Heart left ventricle (tissue), 16 donors: Measurements from ENCODE around the gene GCLC. TPM values are rescaled to one million over a fixed set of nuclear protein-coding genes. Genes with fewer than 3 reads are reported as not detected.

Experiments used
- ATAC-seq, 4 donors: fragments of 200-7000 bp; cut with Tn5 transposase; one replicate each; pipeline ENCODE4 v1.9.1; 2020 to 2022; ENCODE audit warnings: moderate library complexity in 4 of 4, mild to moderate bottlenecking in 3 of 4, moderate number of reproducible peaks in 1 of 4
- DNase-seq, 5 donors: peaks; one replicate each; pipeline ENCODE4 v3.0.0-alpha.2; 2020
- H3K27ac ChIP-seq, 12 donors: fragments of 200-600 bp; sonication (generic) in 4 of 12; one replicate each; pipeline versions ENCODE4 v1.5.0 to v1.8.0; 2016 to 2022; ENCODE audit warnings: mild to moderate bottlenecking in 2 of 12
- H3K27me3 ChIP-seq, 9 donors: fragments of 200-600 bp; sonication (generic) in 2 of 9; one replicate each; pipeline versions ENCODE4 v1.5.1 to v1.8.0; 2016 to 2022; ENCODE audit warnings: mild to moderate bottlenecking in 3 of 9
- H3K36me3 ChIP-seq, 9 donors: fragments of 200-600 bp; sonication (generic) in 2 of 9; one replicate each; pipeline versions ENCODE4 v1.5.0 to v1.8.0; 2018 to 2022; ENCODE audit warnings: mild to moderate bottlenecking in 2 of 9
- H3K4me1 ChIP-seq, 12 donors: fragments of 200-600 bp; sonication (generic) in 4 of 12; one replicate each; pipeline versions ENCODE4 v1.5.0 to v1.8.0; 2016 to 2022; ENCODE audit warnings: mild to moderate bottlenecking in 3 of 12
- H3K4me3 ChIP-seq, 12 donors: fragments of 200-600 bp; sonication (generic) in 4 of 12; one replicate each; pipeline versions ENCODE4 v1.5.0 to v1.8.0; 2017 to 2022; ENCODE audit warnings: mild to moderate bottlenecking in 9 of 12, moderate library complexity in 4 of 12
- H3K9me3 ChIP-seq, 12 donors: fragments of 200-600 bp; sonication (generic) in 4 of 12; one replicate each; pipeline versions ENCODE4 v1.5.0 to v1.8.0; 2016 to 2022; ENCODE audit warnings: mild to moderate bottlenecking in 1 of 12
- CTCF ChIP-seq, 12 donors: fragments of 200-600 bp; sonication (generic) in 4 of 12; IDR thresholded peaks; one replicate each; pipeline versions ENCODE4 v1.5.0 to v1.8.0; 2018 to 2022; ENCODE audit warnings: antibody characterized with exemption in 12 of 12, mild to moderate bottlenecking in 5 of 12
- POLR2A ChIP-seq, 2 donors: fragments of 450-650 bp; IDR thresholded peaks; one replicate each; pipeline ENCODE4 v1.6.1; 2017; ENCODE audit warnings: antibody characterized with exemption in 2 of 2, mild to moderate bottlenecking in 2 of 2, moderate library complexity in 2 of 2
- WGBS, 4 donors: extraction: QIAGEN DNeasy Blood & Tissue Kit in 2 of 4; methylation state at CpG; one replicate each; pipeline versions ENCODE4 v1.1.5 to v1.1.7; 2013 to 2018; 5-methylcytosine and 5-hydroxymethylcytosine counted together
- intact Hi-C, 10 donors: fragments of 100-400 bp; cut with DNase I; formaldehyde crosslinking; loops; one replicate each; pipeline versions ENCODE4 v1.11.1 to v1.14.2; 2022
- polyA plus RNA-seq, 2 donors: library from polyadenylated mRNA; stranded (reverse); fragments of 200-250 nt; gene quantifications; one replicate each; pipeline ENCODE4 v1.2.3, GENCODE V29; 2013
- total RNA-seq, 9 donors: library from RNA; depleted of rRNA in 2 of 9; stranded (reverse); fragments of >200 nt in 2 of 9; fragmentation: NEBNext Ultra II Directional in 3 of 9; extraction: Animal tissue kit (Norgen Biotek cat#: 25700) in 3 of 9; gene quantifications; one replicate each; pipeline versions ENCODE4 v1.1.0 to v1.2.4, GENCODE V29; 2016 to 2023
- donor health status: ischemic (EF 13 %, LVEDD 7.1; RV severe dilation, severe dysfunction).
- donor health status: healthy with polysubstance abuse.
- donor health status: DM: no; HTN: yes; CAD: no.
- donor health status: DM: no; HTN: no; CAD: no.
- donor health status: ischemic (EF 25% LVEDD 6.9; RV normal size, moderate dysfunction).
- donor health status: ischemic (EF 25% LVEDD 5.7; RV mildly dilated, moderate dysfunction).
- donor health status: healthy.
- donor health status: DM: yes; HTN: yes; CAD: no.
- donor health status: ischemic (EF 35%, LVEDD 5.7; RV mildly dilated, moderate dysfunction).
- donor health status: nonischemic (EF 11% LVEDD 7.7; RV severe dilation, severe dysfunction).
- donor health status: DM: yes; HTN: yes; CAD: no.
- donor health status: PGD.
- donor health status: ischemic (EF 29% LVEDD 5.4; RV normal size, mild dysfunction).
- donor health status: nonischemic (EF 23%, LVEDD 6.1; RV moderate dilation, normal function).

Gene GCLC
- total and polyA plus RNA-seq, 11 donors, result 8.1 to 42.9 (median 29.3) TPM

- Histone ChIP-seq H3K9me3 (no peaks in the 10 kb centered on the region), H3K27ac (peak overlapping the region in 1 of 12 donors; percentile 5), H3K4me3 (no peak overlapping the region), H3K27me3 (no peaks in the 10 kb centered on the region), H3K36me3 (peaks cover 0 to 4% (median 0%) of the 10 kb centered on the region in 9 donors), H3K4me1 (peaks cover 0 to 75% (median 43%) of the 10 kb centered on the region in 12 donors)
- ATAC-seq (no peak), DNase-seq (no peak)
- intact Hi-C loops, result no loop called here
- 65 to 87% (median 85%) methylated on average over 1 of the region's 1 CpG for WGBS, 4 donors
- TF ChIP-seq POLR2A (IDR thresholded peaks at IDR 0.05), result no peak
- TF ChIP-seq CTCF (IDR thresholded peaks at IDR 0.05), result no peak
These were observed 18.9 kb downstream of the GCLC start for GRCh38 chr6:53526000-53526399.

DNA sequence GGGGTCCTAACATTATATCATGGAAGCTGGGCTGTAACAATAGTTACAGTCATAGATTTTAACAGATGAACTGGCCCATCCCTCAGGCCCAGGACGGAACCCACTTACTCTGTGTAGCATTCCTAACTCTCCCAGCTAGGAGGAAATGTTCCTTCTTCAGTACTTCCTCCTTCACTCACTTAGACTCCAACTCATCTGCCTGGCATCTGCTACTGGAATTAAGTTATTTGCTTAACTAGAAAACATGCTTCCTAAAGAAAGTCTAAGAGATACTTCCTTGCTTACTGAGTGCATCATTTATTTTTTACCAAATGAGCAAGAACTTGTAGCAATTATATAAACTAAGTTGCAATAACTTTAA, 20.5 kb downstream of the GCLC start:
- intact Hi-C loops, result loop anchor here in 1 of 10 donors (5.0 kb wide), 1 partner anchor 138 kb away; no protein-coding TSS in a partner anchor
- DNase-seq (no peak), ATAC-seq (no peak)
- WGBS, 4 donors, result 21 to 36% (median 23%) methylated on average over 1 of the region's 1 CpG
- Histone ChIP-seq H3K27ac (peak overlapping the region in 3 of 12 donors; percentile 9 to 41 (median 19)), H3K36me3 (peaks cover 0 to 20% (median 11%) of the 10 kb centered on the region in 9 donors), H3K27me3 (no peaks in the 10 kb centered on the region), H3K4me1 (peaks cover 0 to 71% (median 29%) of the 10 kb centered on the region in 12 donors), H3K9me3 (no peaks in the 10 kb centered on the region), H3K4me3 (no peak overlapping the region)
- TF ChIP-seq CTCF (IDR thresholded peaks at IDR 0.05) (no peak), POLR2A (IDR thresholded peaks at IDR 0.05) (no peak)

GRCh38 chr6:53523511-53524454, 21.1 kb downstream of the GCLC start:
- TF ChIP-seq POLR2A (IDR thresholded peaks at IDR 0.05) (no peak), CTCF (IDR thresholded peaks at IDR 0.05) (no peak)
- 43 to 61% (median 48%) methylated on average over 8 of the region's 8 CpGs for WGBS, 4 donors
- peaks cover 0 to 65% (median 29%) of the 10 kb centered on the region in 12 donors for H3K4me1 ChIP-seq
- DNase-seq, result no peak
- ATAC-seq, result no peak
- peaks cover 0 to 20% (median 11%) of the 10 kb centered on the region in 9 donors for H3K36me3 ChIP-seq
- H3K4me3 ChIP-seq, result no peak overlapping the region
- intact Hi-C loops, result loop anchor here in 1 of 10 donors (5.0 kb wide), 1 partner anchor 139 kb away; no protein-coding TSS in a partner anchor
- H3K27me3 ChIP-seq, result no peaks in the 10 kb centered on the region
- H3K9me3 ChIP-seq, result no peaks in the 10 kb centered on the region
- peak overlapping the region in 6 of 12 donors; percentile 5 to 41 (median 13) for H3K27ac ChIP-seq

DNA sequence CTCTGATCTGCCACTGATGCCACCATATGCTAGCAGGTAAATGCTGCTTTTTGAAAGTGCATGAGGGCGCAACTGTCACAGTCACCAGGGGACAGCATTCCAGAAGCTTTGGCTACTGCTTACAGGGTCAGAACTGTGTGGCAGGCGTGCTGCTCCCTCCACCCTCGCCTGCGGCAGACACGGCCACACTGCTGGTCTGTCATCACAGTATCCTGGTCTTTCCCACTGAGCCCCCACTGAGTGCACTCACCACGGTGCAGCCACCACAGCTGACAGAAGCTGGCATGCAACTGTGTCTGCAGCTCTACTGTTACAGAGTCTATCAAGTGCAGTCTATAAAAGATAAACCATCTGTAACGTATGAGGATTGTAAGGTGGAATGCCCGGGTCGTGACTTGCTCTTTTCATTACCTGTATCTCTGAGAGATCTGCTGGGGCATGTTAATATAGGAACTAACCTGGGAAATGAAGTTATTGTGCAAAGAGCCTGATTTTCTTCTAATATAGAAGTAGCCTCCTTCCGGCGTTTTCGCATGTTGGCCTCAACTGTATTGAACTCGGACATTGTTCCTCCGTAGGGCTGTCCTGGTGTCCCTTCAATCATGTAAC, 24.5 kb downstream of the GCLC start:
- WGBS, 4 donors, result 66 to 74% (median 71%) methylated on average over 11 to 14 of the region's 14 CpGs
- peaks cover 0 to 43% (median 19%) of the 10 kb centered on the region in 12 donors for H3K4me1 ChIP-seq
- DNase-seq (no peak), ATAC-seq (peak; percentile 52 to 75 (median 62))
- no peak overlapping the region for H3K27ac ChIP-seq
- H3K9me3 ChIP-seq, result no peaks in the 10 kb centered on the region
- TF ChIP-seq CTCF (IDR thresholded peaks at IDR 0.05) (peak in 7 of 12 donors; percentile 15 to 39 (median 31)), POLR2A (IDR thresholded peaks at IDR 0.05) (no peak)
- H3K4me3 ChIP-seq, result no peak overlapping the region
- H3K27me3 ChIP-seq, result no peaks in the 10 kb centered on the region
- intact Hi-C loops, result loop anchor here in 1 of 10 donors (5.0 kb wide), 1 partner anchor 142 kb away; no protein-coding TSS in a partner anchor
- H3K36me3 ChIP-seq, result peaks cover 0 to 43% (median 29%) of the 10 kb centered on the region in 9 donors
